Measurements from ENCODE around the gene G0S2. TPM values are rescaled to one million over a fixed set of nuclear protein-coding genes. Genes with fewer than 3 reads are reported as not detected.

Gene G0S2
- total and polyA plus RNA-seq, 10 of the 15 experiments (the other 5 are each of a cell fraction or from before 2014, with no cell fraction given): 0.07 to 0.51 (median 0.23) TPM

DNA sequence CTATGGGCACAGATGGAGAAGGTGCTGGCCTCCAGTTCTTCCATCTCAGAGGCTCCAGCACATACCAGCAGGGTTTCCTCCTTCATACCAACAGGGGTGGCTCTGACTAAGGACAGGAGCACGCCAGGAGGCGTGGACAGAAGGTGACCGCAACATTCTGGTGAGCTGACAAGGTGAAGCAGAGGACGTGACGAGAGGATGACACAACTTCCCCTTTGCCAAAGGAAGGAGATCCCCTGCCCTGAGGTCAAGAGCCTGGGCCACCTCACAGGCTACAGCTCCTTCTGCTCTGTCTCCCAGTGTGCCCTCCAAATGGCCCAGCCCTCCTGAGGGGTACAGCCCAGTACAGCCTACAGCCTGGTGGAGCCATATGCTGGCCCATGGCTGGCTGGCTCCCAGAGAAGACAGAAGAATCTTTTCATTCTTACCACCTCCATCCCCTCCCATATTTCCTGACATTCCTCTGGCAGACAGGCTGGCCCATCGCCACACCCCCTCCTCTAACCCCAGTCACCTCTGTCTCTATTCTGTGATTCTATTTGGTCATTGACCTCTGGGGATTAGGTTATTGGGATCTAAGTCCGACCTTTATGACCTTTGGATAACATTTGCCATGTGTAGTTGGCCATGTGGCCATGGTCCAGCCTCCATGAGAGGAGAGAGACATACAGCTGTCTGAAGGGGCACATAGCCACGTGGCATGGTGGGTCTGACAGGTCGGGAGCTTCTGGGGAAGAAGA, 17.9 kb upstream of the G0S2 start (continued):
- TF ChIP-seq, protein P1, sequence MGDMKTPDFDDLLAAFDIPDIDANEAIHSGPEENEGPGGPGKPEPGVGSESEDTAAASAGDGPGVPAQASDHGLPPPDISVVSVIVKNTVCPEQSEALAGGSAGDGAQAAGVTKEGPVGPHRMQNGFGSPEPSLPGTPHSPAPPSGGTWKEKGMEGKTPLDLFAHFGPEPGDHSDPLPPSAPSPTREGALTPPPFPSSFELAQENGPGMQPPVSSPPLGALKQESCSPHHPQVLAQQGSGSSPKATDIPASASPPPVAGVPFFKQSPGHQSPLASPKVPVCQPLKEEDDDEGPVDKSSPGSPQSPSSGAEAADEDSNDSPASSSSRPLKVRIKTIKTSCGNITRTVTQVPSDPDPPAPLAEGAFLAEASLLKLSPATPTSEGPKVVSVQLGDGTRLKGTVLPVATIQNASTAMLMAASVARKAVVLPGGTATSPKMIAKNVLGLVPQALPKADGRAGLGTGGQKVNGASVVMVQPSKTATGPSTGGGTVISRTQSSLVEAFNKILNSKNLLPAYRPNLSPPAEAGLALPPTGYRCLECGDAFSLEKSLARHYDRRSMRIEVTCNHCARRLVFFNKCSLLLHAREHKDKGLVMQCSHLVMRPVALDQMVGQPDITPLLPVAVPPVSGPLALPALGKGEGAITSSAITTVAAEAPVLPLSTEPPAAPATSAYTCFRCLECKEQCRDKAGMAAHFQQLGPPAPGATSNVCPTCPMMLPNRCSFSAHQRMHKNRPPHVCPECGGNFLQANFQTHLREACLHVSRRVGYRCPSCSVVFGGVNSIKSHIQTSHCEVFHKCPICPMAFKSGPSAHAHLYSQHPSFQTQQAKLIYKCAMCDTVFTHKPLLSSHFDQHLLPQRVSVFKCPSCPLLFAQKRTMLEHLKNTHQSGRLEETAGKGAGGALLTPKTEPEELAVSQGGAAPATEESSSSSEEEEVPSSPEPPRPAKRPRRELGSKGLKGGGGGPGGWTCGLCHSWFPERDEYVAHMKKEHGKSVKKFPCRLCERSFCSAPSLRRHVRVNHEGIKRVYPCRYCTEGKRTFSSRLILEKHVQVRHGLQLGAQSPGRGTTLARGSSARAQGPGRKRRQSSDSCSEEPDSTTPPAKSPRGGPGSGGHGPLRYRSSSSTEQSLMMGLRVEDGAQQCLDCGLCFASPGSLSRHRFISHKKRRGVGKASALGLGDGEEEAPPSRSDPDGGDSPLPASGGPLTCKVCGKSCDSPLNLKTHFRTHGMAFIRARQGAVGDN (IDR thresholded peaks at IDR 0.05): peak; percentile 91
- TF ChIP-seq ATF7 (IDR thresholded peaks at IDR 0.05; ENCODE audit: low read depth) (peak; percentile 69), IKZF1 (conservative IDR thresholded peaks at IDR 0.05) (peak; percentile 52; the same call in 1 of the 2 replicates), GABPA (IDR thresholded peaks at IDR 0.05; ENCODE audit: low read depth) (peak; percentile 62), MTA2 (IDR thresholded peaks at IDR 0.05; ENCODE audit: low read depth) (peak; percentile 41; the same call in 1 of the 2 replicates), BHLHE40 (IDR thresholded peaks at IDR 0.05; ENCODE audit: borderline replicate concordance in 1 of 2, low read depth in 2 of 2, low read length in 1 of 2) (peak in 1 of 2 experiments; percentile 37; a peak in 1 of 4 replicates), DPF2 (IDR thresholded peaks at IDR 0.05) (0 out of 2 replicates have a peak, but pooled peaks have one; percentile 51)
- TF ChIP-seq, protein P2, sequence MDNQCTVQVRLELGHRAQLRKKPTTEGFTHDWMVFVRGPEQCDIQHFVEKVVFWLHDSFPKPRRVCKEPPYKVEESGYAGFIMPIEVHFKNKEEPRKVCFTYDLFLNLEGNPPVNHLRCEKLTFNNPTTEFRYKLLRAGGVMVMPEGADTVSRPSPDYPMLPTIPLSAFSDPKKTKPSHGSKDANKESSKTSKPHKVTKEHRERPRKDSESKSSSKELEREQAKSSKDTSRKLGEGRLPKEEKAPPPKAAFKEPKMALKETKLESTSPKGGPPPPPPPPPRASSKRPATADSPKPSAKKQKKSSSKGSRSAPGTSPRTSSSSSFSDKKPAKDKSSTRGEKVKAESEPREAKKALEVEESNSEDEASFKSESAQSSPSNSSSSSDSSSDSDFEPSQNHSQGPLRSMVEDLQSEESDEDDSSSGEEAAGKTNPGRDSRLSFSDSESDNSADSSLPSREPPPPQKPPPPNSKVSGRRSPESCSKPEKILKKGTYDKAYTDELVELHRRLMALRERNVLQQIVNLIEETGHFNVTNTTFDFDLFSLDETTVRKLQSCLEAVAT (IDR thresholded peaks at IDR 0.05): peak; percentile 35; the same call in 1 of the 2 replicates

Measured in GM12878 (cell line).